Tibial nerve (tissue), 4 donors: ENCODE data around the gene NCOA7. TPM values are rescaled to one million over a fixed set of nuclear protein-coding genes. Genes with fewer than 3 reads are reported as not detected.
A peak's percentile ranks its signal among the peaks of the same experiment; 100 is the strongest.
"Not testable (repeated sequence)": the region's sequence is repeated elsewhere in the genome, so short reads cannot be mapped to it uniquely, and the experiment has no call there.

Source experiments
- DNase-seq, 2 donors: peaks; one replicate each; pipeline ENCODE4 v3.0.0-alpha.2; 2019; ENCODE audit warnings: low spot score in 2 of 2
- H3K27ac ChIP-seq, 4 donors: fragments of 200-600 bp; sonication (generic) in 3 of 4; one replicate each; pipeline ENCODE4 v1.5.1; 2017 to 2019; ENCODE audit warnings: mild to moderate bottlenecking in 1 of 4
- H3K27me3 ChIP-seq, 2 donors: fragments of 200-600 bp; sonication (generic) in 1 of 2; one replicate each; pipeline versions ENCODE4 v1.5.1 to v1.6.0; 2017 to 2019
- H3K36me3 ChIP-seq, 3 donors: fragments of 200-600 bp; sonication (generic); one replicate each; pipeline ENCODE4 v1.5.1; 2018 to 2019
- H3K4me1 ChIP-seq, 4 donors: fragments of 200-600 bp; sonication (generic) in 3 of 4; one replicate each; pipeline ENCODE4 v1.5.1; 2017 to 2019
- H3K4me3 ChIP-seq, 4 donors: fragments of 200-600 bp; sonication (generic) in 3 of 4; one replicate each; pipeline ENCODE4 v1.5.1; 2017 to 2019; ENCODE audit warnings: mild to moderate bottlenecking in 1 of 4, moderate library complexity in 1 of 4
- H3K9me3 ChIP-seq, 4 donors: fragments of 200-600 bp; sonication (generic) in 3 of 4; one replicate each; pipeline ENCODE4 v1.5.1; 2017 to 2019
- CTCF ChIP-seq, 5 experiments: fragments of 200-600 bp in 3 of 5; fragments of 450-650 bp in 2 of 5; sonication (generic) in 3 of 5; IDR thresholded peaks; one replicate each; pipeline ENCODE4 v1.5.1; 2016 to 2019; ENCODE audit warnings: antibody characterized with exemption in 5 of 5, mild to moderate bottlenecking in 3 of 5, moderate library complexity in 2 of 5
- EP300 ChIP-seq, 2 donors: sonication (generic); formaldehyde crosslinking; IDR thresholded peaks; one replicate each; pipeline ENCODE4 v1.6.1; 2017; ENCODE audit warnings: antibody characterized with exemption in 2 of 2, mild to moderate bottlenecking in 1 of 2
- POLR2A ChIP-seq, 2 donors: fragments of 450-650 bp; IDR thresholded peaks; one replicate each; pipeline ENCODE4 v1.6.1; 2017; ENCODE audit warnings: antibody characterized with exemption in 2 of 2, mild to moderate bottlenecking in 2 of 2, moderate library complexity in 2 of 2
- WGBS, 2 donors: methylation state at CpG; one replicate each; pipeline ENCODE4 v1.1.5; 2018; 5-methylcytosine and 5-hydroxymethylcytosine counted together
- total RNA-seq, 4 donors: library from RNA; depleted of rRNA; stranded (reverse); fragments of >200 nt; gene quantifications; one replicate each; pipeline ENCODE4 v1.1.0, GENCODE V29; 2016

NCOA7 gene
- total RNA-seq, 4 donors from 2014 or later = 38.7 to 86.7 (median 59.7) TPM

DNA sequence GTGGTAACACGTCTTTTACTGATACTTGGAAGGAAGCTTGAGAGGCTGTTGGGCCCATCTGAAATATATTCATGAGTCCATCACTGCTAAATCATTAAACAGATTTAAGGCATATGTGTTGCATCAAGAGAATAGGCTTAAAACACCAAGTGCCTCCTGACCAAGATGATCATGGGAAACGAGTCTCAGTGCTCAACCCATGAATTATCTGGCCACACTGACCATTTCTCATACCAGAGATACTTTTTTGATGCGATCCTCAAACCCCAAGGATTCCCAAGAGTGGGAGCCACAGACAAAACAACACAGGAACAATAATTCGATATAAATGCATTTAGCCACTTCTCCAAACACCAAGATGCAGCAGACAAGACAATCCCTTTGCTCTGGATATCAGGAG lies 24.1 kb upstream of the NCOA7 start:
- Histone ChIP-seq H3K27ac (no peak overlapping the region), H3K27me3 (no peaks in the 10 kb centered on the region), H3K9me3 (no peaks in the 10 kb centered on the region), H3K36me3 (no peaks in the 10 kb centered on the region), H3K4me3 (no peak overlapping the region), H3K4me1 (no peaks in the 10 kb centered on the region)
- 75 to 87% methylated on average over 4 of the region's 4 CpGs for WGBS, 2 donors
- no peak for TF ChIP-seq POLR2A (IDR thresholded peaks at IDR 0.05)
- no peak for DNase-seq

DNA sequence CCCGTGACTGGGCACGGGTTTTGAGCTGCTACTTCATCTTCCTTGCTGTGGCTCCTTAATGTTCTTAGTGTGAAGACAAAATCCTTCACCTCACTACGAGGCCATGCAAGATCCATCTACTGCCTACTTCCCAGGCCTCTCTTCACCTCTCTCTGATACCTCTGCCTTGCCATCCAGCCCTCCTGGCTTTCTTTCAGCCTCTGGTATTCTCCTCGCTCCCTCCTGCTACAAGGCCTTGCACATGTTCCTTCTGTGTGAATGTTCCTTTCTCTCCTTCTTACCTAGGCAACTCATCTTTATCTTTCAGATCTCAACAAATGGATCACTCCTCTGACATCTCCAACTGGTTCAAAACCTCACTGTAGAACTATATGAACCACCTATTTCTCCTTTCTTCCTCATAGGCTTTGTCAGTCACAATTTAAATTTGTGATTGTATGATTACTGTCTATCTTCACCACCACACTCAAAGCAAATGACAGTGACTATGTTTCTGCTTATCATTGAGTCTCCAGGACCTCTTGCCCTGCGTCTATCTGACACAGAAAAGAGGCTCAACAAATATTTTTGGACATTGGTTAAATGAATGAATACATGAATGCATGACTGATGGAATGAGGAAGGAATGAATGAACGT lies 21.5 kb upstream of the NCOA7 start:
- 70% methylated on average over 6 of the region's 6 CpGs for WGBS, 2 donors
- Histone ChIP-seq H3K9me3 (no peaks in the 10 kb centered on the region), H3K27me3 (no peaks in the 10 kb centered on the region), H3K4me1 (peaks cover 0 to 6% (median 0%) of the 10 kb centered on the region in 4 donors), H3K27ac (no peak overlapping the region), H3K4me3 (no peak overlapping the region), H3K36me3 (no peaks in the 10 kb centered on the region)
- TF ChIP-seq CTCF (IDR thresholded peaks at IDR 0.05) (no peak), EP300 (IDR thresholded peaks at IDR 0.05) (no peak)
- no peak for DNase-seq

DNA sequence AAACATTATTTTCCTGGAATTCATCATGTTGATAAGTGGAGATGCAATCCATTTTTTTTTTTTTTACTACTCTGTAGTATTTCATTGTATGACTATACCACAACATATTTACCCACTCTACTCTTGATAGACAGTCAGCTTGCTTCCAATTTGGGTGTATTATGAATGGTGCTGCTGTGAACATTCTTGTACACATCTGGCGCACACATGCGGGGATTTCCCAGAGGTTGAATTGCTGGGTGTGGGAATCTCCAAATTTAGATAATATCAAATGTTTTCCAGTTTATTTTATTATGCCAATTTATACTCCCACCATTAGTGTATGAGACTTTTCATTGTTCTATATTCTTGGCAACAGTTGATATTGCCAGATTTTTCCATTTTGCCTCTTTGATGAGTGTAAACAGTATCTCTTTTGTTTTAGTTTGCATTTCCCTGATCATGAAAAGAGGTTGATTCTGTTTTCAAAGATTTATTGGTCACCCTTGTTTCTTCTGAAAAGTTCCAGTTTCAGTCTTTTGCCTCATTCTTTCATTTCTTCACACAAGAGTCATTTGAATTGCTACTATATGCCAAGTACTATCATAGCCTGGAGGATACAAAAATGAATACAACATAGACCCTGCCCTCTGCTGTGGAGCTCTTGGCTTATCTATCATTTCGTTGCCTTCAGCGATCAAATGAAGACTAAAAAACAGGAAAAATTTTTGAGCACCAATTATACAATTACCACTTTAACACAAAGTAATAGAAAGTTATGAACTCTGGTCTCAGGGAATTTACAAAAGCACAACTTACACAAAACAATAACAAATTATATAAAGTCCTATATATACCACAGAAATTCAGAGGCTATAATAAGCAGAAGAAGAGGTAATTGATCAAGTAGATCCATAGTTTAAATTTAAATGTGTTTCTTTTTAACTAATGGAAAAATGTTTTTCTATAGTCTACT lies 17.1 kb upstream of the NCOA7 start:
- DNase-seq = no peak
- Histone ChIP-seq H3K4me3 (no peak overlapping the region), H3K9me3 (no peaks in the 10 kb centered on the region), H3K36me3 (no peaks in the 10 kb centered on the region), H3K27me3 (no peaks in the 10 kb centered on the region), H3K4me1 (peaks cover 0 to 6% (median 0%) of the 10 kb centered on the region in 4 donors), H3K27ac (peak overlapping the region in 1 of 4 donors; percentile 11)
- TF ChIP-seq POLR2A (IDR thresholded peaks at IDR 0.05) (no peak), CTCF (IDR thresholded peaks at IDR 0.05) (no peak), EP300 (IDR thresholded peaks at IDR 0.05) (peak in 1 of 2 donors; percentile 34)
- 42 to 47% methylated on average over 4 of the region's 4 CpGs for WGBS, 2 donors

DNA sequence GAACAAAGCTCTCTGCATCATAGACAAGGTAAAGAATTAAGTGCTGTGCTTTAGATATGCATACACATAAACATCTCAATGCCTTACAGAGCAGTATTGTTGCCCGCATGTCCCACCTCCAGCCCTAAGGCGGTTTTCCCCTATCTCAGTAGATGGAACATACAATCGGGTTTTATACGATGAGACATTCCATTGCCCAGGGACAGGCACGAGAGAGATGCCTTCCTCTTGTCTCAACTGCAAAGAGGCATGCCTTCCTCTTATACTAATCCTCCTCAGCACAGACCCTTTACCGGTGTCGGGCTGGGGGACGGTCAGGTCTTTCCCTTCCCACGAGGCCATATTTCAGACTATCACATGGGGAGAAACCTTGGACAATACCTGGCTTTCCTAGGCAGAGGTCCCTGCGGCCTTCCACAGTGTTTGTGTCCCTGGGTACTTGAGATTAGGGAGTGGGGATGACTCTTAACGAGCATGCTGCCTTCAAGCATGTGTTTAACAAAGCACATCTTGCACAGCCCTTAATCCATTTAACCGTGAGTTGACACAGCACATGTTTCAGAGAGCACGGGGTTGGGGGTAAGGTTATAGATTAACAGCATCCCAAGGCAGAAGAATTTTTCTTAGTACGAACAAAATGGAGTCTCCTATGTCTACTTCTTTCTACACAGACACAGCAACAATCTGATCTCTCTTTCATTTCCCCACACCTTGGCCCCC lies 14.5 kb upstream of the NCOA7 start:
- not testable (repeated sequence) for H3K4me1 ChIP-seq, H3K36me3 ChIP-seq, H3K4me3 ChIP-seq, DNase-seq, H3K9me3 ChIP-seq, H3K27ac ChIP-seq, H3K27me3 ChIP-seq
- WGBS, 2 donors = 81 to 82% methylated on average over 14 of the region's 14 CpGs

DNA sequence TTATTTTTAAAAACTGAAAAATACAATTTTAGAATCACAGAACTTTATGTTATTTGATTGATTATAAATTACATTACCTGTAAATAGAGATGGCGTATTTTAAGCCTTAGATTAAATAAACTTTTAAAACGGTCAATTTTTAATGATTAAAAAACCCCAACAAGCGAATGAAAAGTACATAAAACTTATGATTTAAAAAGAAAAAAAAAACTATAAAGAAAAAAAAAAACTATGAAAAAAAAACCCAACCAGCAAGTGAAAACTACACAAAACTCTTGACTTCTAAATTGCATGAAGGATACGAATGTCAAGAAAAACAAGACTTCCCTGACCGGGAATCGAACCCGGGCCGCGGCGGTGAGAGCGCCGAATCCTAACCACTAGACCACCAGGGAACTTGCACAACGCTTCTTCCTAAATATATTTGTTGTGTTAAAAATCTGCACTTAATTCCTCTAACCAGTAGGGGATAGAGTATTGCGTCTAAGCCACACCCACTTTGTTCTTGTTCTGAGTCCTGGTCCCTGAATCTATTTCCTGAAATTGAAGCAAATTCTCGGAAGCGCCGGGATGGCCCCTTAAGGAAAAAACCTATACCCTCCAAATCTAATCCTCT lies 10.7 kb upstream of the NCOA7 start:
- peak overlapping the region; percentile 38 to 77 (median 60) for H3K4me3 ChIP-seq
- no peaks in the 10 kb centered on the region for H3K27me3 ChIP-seq
- peaks cover 0 to 9% (median 0%) of the 10 kb centered on the region in 4 donors for H3K4me1 ChIP-seq
- no peaks in the 10 kb centered on the region for H3K9me3 ChIP-seq
- no peaks in the 10 kb centered on the region for H3K36me3 ChIP-seq
- WGBS, 2 donors = 14 to 15% methylated on average over 17 of the region's 17 CpGs
- TF ChIP-seq POLR2A (IDR thresholded peaks at IDR 0.05) (peak in 1 of 2 donors; percentile 35), CTCF (IDR thresholded peaks at IDR 0.05) (peak; percentile 19 to 76 (median 32)), EP300 (IDR thresholded peaks at IDR 0.05) (peak; percentile 62 to 78)
- peak overlapping the region; percentile 93 to 97 (median 94) for H3K27ac ChIP-seq
- peak; percentile 81 to 93 for DNase-seq
